GM12878 (cell line): ENCODE results near the gene ZMIZ1. TPM values are rescaled to one million over a fixed set of nuclear protein-coding genes. Genes with fewer than 3 reads are reported as not detected.

Source experiments
- ATF3 ChIP-seq: IDR thresholded peaks from 2 replicates; pipeline ENCODE4 v1.6.1; 2011; ENCODE audit warnings: low read depth, mild to moderate bottlenecking, low read length, moderate library complexity, borderline replicate concordance; ENCODE audit errors: extremely low read depth
- HDAC2 ChIP-seq: fragments of 200-600 bp; sonication (generic); IDR thresholded peaks from 2 replicates; pipeline ENCODE4 v1.6.1; 2017
- IKZF2 ChIP-seq, 2 experiments: fragments of 450-650 bp; IDR thresholded peaks; 2 replicates each; pipeline ENCODE4 v1.6.1; 2017; ENCODE audit warnings: mild to moderate bottlenecking in 2 of 2, moderate library complexity in 2 of 2
- MEF2B ChIP-seq: fragments of 450-650 bp; IDR thresholded peaks from 2 replicates; pipeline ENCODE4 v1.6.1; 2018; ENCODE audit warnings: mild to moderate bottlenecking, moderate library complexity; ENCODE audit not compliant: partially characterized antibody, poor library complexity, severe bottlenecking
- MTA3 ChIP-seq: IDR thresholded peaks from 2 replicates; pipeline ENCODE4 v1.6.1; 2012; ENCODE audit warnings: low read length, inconsistent platforms, borderline replicate concordance
- NFYA ChIP-seq: IDR thresholded peaks from 2 replicates; pipeline ENCODE4 v1.6.1; 2011; ENCODE audit warnings: low read depth, mild to moderate bottlenecking, low read length, improper control_type of control experiment, borderline replicate concordance
- PML ChIP-seq: IDR thresholded peaks from 2 replicates; pipeline ENCODE4 v1.6.1; 2012; ENCODE audit warnings: low read length, inconsistent platforms
- POLR2AphosphoS2 ChIP-seq: IDR thresholded peaks from 2 replicates; pipeline ENCODE4 v1.6.1; 2011; ENCODE audit warnings: low read depth, mild to moderate bottlenecking, low read length, improper control_type of control experiment, moderate library complexity
- TCF12 ChIP-seq: IDR thresholded peaks from 2 replicates; pipeline ENCODE4 v1.6.1; 2011; ENCODE audit warnings: low read depth, mild to moderate bottlenecking, low read length
- USF2 ChIP-seq: IDR thresholded peaks from 2 replicates; pipeline ENCODE4 v1.6.1; 2011; ENCODE audit warnings: low read depth, low read length, improper control_type of control experiment, borderline replicate concordance
- ZNF592 ChIP-seq: fragments of 450-650 bp; IDR thresholded peaks from 2 replicates; pipeline ENCODE4 v1.6.1; 2017; ENCODE audit warnings: mild to moderate bottlenecking, moderate library complexity
- polyA plus RNA-seq, 11 experiments: library from polyadenylated mRNA; depleted of rRNA in 4 of 11; unstranded in 6 of 11; stranded (reverse) in 5 of 11; fragments of >200 nt; fragmentation: Nextera tagmentation in 4 of 11; fragmentation: Illumina TruSeq in 1 of 11; extraction: Ambion mirVana in 4 of 11; extraction: Trizol in 1 of 11; gene quantifications; 1 replicate in 1 of 11; 2 replicates in 10 of 11; pipeline versions ENCODE4 v1.2.1 to v1.2.3, GENCODE V29; 2011 to 2016; ENCODE audit warnings: inconsistent platforms in 2 of 11, missing spikeins in 2 of 11, low read depth in 1 of 11
- total RNA-seq, 4 experiments: library from RNA; depleted of rRNA in 3 of 4; stranded (reverse); fragments of >200 nt in 3 of 4; fragmentation: Illumina TruSeq in 1 of 4; extraction: Trizol in 1 of 4; gene quantifications; 2 replicates each; pipeline versions ENCODE4 v1.2.1 to v1.2.3, GENCODE V29; 2013 to 2021
- TF ChIP-seq, protein P1 (sequence below): fragments of 450-650 bp; IDR thresholded peaks from 2 replicates; pipeline ENCODE4 v1.6.1; 2018; ENCODE audit warnings: borderline replicate concordance, mild to moderate bottlenecking; ENCODE audit not compliant: partially characterized antibody
- TF ChIP-seq, protein P2 (sequence below): fragments of 150-350 bp; IDR thresholded peaks from 2 replicates; pipeline ENCODE4 v1.6.1; 2016; ENCODE audit warnings: low read depth, low read length
- TF ChIP-seq, protein P3 (sequence below): IDR thresholded peaks from 2 replicates; pipeline ENCODE4 v1.6.1; 2011; ENCODE audit warnings: borderline replicate concordance, low read depth, mild to moderate bottlenecking, moderate library complexity, mixed read lengths, low read length; ENCODE audit not compliant: insufficient read depth; ENCODE audit errors: extremely low read length

ZMIZ1 gene
- total and polyA plus RNA-seq, 10 of the 15 experiments (the other 5 are each of a cell fraction or from before 2014, with no cell fraction given), result 3.1 to 82.3 (median 14.9) TPM

DNA sequence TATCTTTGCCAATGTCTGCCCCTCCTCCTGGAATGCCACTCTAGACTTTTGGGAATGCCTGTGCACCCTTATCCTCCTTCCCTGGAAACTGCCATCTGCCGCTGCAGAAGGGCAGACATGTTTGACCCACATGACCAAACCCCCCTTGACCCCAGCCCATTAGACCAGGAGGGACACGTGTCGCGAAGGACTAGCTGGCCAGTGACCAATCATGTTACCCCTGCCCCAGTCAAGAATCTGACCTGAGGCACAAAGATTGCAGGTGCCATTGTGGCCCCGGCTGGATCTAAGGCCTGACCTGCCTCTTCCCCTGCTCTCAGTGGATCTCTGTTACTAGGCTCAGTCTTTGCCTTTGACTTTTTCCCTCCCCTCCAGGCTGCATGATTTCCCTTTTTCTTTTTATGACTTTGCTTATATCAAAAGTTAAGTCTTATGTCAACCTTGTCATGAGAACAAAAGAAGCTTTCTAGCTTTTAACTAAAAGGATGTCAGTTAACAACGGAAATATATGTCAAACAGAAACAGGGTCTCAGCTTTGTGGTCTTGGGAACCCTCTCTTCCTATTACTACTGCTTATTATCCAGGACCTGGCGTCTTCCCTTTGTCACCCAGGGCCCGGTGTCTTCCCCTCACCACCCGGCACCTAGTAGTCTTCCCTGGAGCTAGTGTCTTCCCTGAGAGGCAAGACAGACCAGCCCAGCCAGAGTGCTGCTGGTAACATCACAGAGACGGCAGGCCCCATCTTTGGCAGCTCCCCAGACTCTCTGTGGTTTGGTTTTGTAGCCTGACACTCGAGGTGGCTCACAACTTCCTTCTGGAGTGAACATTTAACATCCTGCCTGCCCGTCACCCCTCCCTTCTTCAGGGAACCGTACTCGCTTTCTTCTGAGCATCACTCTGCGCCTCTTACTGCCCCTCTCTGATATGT lies 254.1 kb downstream of the ZMIZ1 start (continued):
- TF ChIP-seq ZNF592 (no peak), POLR2AphosphoS2 (no peak), IKZF2 (IDR thresholded peaks at IDR 0.05) (peak; percentile 54 to 60), MEF2B (no peak), PML (no peak), MTA3 (0 out of 2 replicates have a peak, but pooled peaks have one; percentile 33), USF2 (no peak), HDAC2 (no peak), ATF3 (no peak), NFYA (no peak), TCF12 (no peak)
- TF ChIP-seq, protein P1, sequence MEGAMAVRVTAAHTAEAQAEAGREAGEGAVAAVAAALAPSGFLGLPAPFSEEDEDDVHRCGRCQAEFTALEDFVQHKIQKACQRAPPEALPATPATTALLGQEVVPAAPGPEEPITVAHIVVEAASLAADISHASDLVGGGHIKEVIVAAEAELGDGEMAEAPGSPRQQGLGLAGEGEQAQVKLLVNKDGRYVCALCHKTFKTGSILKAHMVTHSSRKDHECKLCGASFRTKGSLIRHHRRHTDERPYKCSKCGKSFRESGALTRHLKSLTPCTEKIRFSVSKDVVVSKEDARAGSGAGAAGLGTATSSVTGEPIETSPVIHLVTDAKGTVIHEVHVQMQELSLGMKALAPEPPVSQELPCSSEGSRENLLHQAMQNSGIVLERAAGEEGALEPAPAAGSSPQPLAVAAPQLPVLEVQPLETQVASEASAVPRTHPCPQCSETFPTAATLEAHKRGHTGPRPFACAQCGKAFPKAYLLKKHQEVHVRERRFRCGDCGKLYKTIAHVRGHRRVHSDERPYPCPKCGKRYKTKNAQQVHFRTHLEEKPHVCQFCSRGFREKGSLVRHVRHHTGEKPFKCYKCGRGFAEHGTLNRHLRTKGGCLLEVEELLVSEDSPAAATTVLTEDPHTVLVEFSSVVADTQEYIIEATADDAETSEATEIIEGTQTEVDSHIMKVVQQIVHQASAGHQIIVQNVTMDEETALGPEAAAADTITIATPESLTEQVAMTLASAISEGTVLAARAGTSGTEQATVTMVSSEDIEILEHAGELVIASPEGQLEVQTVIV, result no peak
- TF ChIP-seq, protein P2, sequence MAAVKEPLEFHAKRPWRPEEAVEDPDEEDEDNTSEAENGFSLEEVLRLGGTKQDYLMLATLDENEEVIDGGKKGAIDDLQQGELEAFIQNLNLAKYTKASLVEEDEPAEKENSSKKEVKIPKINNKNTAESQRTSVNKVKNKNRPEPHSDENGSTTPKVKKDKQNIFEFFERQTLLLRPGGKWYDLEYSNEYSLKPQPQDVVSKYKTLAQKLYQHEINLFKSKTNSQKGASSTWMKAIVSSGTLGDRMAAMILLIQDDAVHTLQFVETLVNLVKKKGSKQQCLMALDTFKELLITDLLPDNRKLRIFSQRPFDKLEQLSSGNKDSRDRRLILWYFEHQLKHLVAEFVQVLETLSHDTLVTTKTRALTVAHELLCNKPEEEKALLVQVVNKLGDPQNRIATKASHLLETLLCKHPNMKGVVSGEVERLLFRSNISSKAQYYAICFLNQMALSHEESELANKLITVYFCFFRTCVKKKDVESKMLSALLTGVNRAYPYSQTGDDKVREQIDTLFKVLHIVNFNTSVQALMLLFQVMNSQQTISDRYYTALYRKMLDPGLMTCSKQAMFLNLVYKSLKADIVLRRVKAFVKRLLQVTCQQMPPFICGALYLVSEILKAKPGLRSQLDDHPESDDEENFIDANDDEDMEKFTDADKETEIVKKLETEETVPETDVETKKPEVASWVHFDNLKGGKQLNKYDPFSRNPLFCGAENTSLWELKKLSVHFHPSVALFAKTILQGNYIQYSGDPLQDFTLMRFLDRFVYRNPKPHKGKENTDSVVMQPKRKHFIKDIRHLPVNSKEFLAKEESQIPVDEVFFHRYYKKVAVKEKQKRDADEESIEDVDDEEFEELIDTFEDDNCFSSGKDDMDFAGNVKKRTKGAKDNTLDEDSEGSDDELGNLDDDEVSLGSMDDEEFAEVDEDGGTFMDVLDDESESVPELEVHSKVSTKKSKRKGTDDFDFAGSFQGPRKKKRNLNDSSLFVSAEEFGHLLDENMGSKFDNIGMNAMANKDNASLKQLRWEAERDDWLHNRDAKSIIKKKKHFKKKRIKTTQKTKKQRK, result no peak
- TF ChIP-seq, protein P3, sequence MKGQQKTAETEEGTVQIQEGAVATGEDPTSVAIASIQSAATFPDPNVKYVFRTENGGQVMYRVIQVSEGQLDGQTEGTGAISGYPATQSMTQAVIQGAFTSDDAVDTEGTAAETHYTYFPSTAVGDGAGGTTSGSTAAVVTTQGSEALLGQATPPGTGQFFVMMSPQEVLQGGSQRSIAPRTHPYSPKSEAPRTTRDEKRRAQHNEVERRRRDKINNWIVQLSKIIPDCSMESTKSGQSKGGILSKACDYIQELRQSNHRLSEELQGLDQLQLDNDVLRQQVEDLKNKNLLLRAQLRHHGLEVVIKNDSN, result no peak
